Activated CD8-positive, alpha-beta T cell treated with anti-CD3 and anti-CD28 coated beads for 36 hours (primary cell): ENCODE data around the gene RALY. TPM values are rescaled to one million over a fixed set of nuclear protein-coding genes. Genes with fewer than 3 reads are reported as not detected.
A peak's percentile ranks its signal among the peaks of the same experiment; 100 is the strongest.

Experiments used
- ATAC-seq: fragments of 200-7000 bp; cut with Tn5 transposase; one replicate; pipeline ENCODE4 v1.10.0; 2021; ENCODE audit warnings: mild to moderate bottlenecking, moderate library complexity
- CTCF ChIA-PET: fragments of 350-600 bp; sonication (Branson Sonifier 250); formaldehyde crosslinking; loops from one replicate; lab custom pipeline; 2021; ENCODE audit warnings: antibody characterized with exemption; lab: Charles Lee
- POLR2A ChIA-PET: fragments of 350-600 bp; sonication (Branson Sonifier 250); formaldehyde crosslinking; loops from one replicate; lab custom pipeline; 2021; ENCODE audit warnings: antibody characterized with exemption; lab: Charles Lee
- DNase-seq: peaks from one replicate; pipeline ENCODE4 v3.0.0-alpha.2; 2020
- H3K27ac Mint-ChIP-seq: one replicate; pipeline ENCODE4 v1.8.0; 2021; ENCODE audit warnings: mild to moderate bottlenecking, mixed read lengths
- H3K27me3 Mint-ChIP-seq: one replicate; pipeline ENCODE4 v1.8.0; 2021; ENCODE audit warnings: mixed read lengths
- H3K36me3 Mint-ChIP-seq: one replicate; pipeline ENCODE4 v1.8.0; 2021; ENCODE audit warnings: low read depth, mixed read lengths
- H3K4me1 Mint-ChIP-seq: one replicate; pipeline ENCODE4 v1.8.0; 2021; ENCODE audit warnings: low read depth, mixed read lengths
- H3K4me3 Mint-ChIP-seq: one replicate; pipeline ENCODE4 v1.8.0; 2021; ENCODE audit warnings: mild to moderate bottlenecking, moderate library complexity, mixed read lengths
- H3K9me3 Mint-ChIP-seq: one replicate; pipeline ENCODE4 v1.8.0; 2021; ENCODE audit warnings: mixed read lengths
- CTCF ChIP-seq: fragments of 200-600 bp; IDR thresholded peaks from one replicate; pipeline ENCODE4 v1.8.0; 2022; ENCODE audit warnings: antibody characterized with exemption, mild to moderate bottlenecking
- intact Hi-C: fragments of 100-400 bp; cut with micrococcal nuclease; formaldehyde crosslinking; loops from one replicate; pipeline ENCODE4 v1.10.0; 2022
- total RNA-seq, 2 experiments: library from RNA; stranded (reverse); gene quantifications; one replicate each; pipeline ENCODE4 v1.2.3, GENCODE V29; 2021

RALY gene
- total RNA-seq, 2 experiments from 2014 or later = 151 to 153 TPM

GRCh38 chr20:34083781-34084180, 90.1 kb downstream of the RALY start:
- no peak for TF ChIP-seq CTCF
- Mint-ChIP-seq H3K4me1 (peaks cover 8% of the 10 kb centered on the region), H3K27me3 (no peaks in the 10 kb centered on the region), H3K27ac (peak overlapping the region; percentile 40), H3K4me3 (no peak overlapping the region), H3K9me3 (no peaks in the 10 kb centered on the region), H3K36me3 (peaks cover 35% of the 10 kb centered on the region)
- intact Hi-C loops = no loop called here
- POLR2A ChIA-PET = interaction anchor here (1.0 kb wide), 1 partner anchor 16 kb away, joined by 3 read pairs; no protein-coding TSS in a partner anchor
- CTCF ChIA-PET = interaction anchor here (1.5 kb wide), 1 partner anchor 19 kb away, joined by 4 read pairs; no protein-coding TSS in a partner anchor
- DNase-seq = no peak
- ATAC-seq = no peak

- H3K27me3 Mint-ChIP-seq = no peaks in the 10 kb centered on the region
- no peak for DNase-seq
- no peaks in the 10 kb centered on the region for H3K9me3 Mint-ChIP-seq
- peaks cover 40% of the 10 kb centered on the region for H3K36me3 Mint-ChIP-seq
- H3K27ac Mint-ChIP-seq = peak overlapping the region; percentile 40
- no peak overlapping the region for H3K4me3 Mint-ChIP-seq
- POLR2A ChIA-PET = no interaction called here
- no peak for TF ChIP-seq CTCF
- H3K4me1 Mint-ChIP-seq = peaks cover 14% of the 10 kb centered on the region
- intact Hi-C loops = no loop called here
- ATAC-seq = no peak
- CTCF ChIA-PET = no interaction called here
Observed at GRCh38 chr20:34084227-34084923, 90.7 kb downstream of the RALY start.

- no peak for DNase-seq
- no peak for ATAC-seq
- Mint-ChIP-seq H3K36me3 (peaks cover 48% of the 10 kb centered on the region), H3K27me3 (no peaks in the 10 kb centered on the region), H3K4me3 (no peak overlapping the region), H3K9me3 (no peaks in the 10 kb centered on the region), H3K4me1 (peaks cover 17% of the 10 kb centered on the region), H3K27ac (peak overlapping the region; percentile 37)
- CTCF ChIA-PET = interaction anchor here (0.8 to 1.7 kb wide), 2 partner anchors 11 to 19 kb away, joined by 3 to 4 read pairs; no protein-coding TSS in a partner anchor
- TF ChIP-seq CTCF = no peak
- POLR2A ChIA-PET = no interaction called here
- intact Hi-C loops = no loop called here
Observed at GRCh38 chr20:34085544-34086040, 91.9 kb downstream of the RALY start.

- DNase-seq (no peak), ATAC-seq (peak; percentile 30)
- intact Hi-C loops = no loop called here
- peaks cover 18% of the 10 kb centered on the region for H3K4me1 Mint-ChIP-seq
- peaks cover 67% of the 10 kb centered on the region for H3K36me3 Mint-ChIP-seq
- no peak overlapping the region for H3K4me3 Mint-ChIP-seq
- POLR2A ChIA-PET = interaction anchor here (1.4 to 5.4 kb wide), 2 partner anchors 15 to 16 kb away, joined by 3 to 22 read pairs; no protein-coding TSS in a partner anchor
- H3K9me3 Mint-ChIP-seq = no peaks in the 10 kb centered on the region
- no peaks in the 10 kb centered on the region for H3K27me3 Mint-ChIP-seq
- TF ChIP-seq CTCF = no peak
- CTCF ChIA-PET = no interaction called here
- peak overlapping the region; percentile 71 for H3K27ac Mint-ChIP-seq
Observed at GRCh38 chr20:34088305-34089174, 94.8 kb downstream of the RALY start.
